NCI-H446 treated with DMSO at 0.1 percent for 48 hours (cell line): ENCODE data around the gene EPB42.
"Not testable (repeated sequence)": the region's sequence is repeated elsewhere in the genome, so short reads cannot be mapped to it uniquely, and the experiment has no call there.

ENCODE experiments used
- DNase-seq: peaks from one replicate; lab custom pipeline; 2025; lab: John Stamatoyannopoulos, UW

The EPB42 gene

DNA sequence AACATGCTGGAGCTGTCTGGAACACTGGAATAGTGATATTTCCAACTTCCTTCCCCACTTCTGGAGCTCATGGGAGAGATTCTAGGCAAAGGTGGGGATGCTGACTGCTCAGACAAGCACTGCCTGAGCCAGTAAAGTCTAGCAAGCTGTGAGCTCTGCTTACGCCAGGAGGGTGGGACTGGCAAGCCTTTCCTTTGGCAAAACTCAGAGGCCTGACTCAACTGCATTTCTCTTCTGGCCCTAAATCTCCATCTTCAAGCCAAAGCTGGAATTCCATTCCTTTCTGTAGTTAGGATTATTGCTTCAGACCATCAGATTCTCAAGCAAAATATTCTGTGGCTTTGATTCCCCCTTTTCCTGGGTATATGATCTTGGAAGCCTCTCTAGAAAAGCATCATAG lies 20.3 kb upstream of the EPB42 start:
- no peak for DNase-seq

- DNase-seq, result no peak
These were observed 19.1 kb upstream of the EPB42 start for GRCh38 chr15:43239732-43240491.

DNA sequence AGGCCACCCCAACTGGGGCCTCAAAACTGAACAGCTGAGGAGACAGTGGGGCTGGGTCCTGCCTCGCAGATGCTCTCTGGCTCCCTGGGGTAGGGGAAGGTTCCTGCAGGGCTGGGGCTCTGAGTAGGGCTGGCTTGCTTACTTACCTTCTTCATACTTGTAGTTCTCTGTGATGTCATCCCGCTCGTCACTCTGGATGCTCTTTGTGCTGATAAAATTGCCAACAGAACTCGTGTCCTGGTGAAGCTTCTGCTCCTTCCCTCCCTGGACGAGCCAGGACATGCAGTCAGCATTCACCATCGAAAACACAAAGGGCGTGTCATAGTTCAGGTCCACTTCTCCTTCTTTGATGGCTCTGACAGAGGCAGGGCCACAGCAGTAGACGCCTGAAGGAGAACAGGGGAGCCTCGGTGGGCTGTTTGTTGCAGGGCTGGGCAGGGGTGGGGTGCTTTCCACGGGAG lies 17.9 kb upstream of the EPB42 start:
- DNase-seq, result no peak

GRCh38 chr15:43237842-43238470 lies 17.1 kb upstream of the EPB42 start:
- no peak for DNase-seq

DNA sequence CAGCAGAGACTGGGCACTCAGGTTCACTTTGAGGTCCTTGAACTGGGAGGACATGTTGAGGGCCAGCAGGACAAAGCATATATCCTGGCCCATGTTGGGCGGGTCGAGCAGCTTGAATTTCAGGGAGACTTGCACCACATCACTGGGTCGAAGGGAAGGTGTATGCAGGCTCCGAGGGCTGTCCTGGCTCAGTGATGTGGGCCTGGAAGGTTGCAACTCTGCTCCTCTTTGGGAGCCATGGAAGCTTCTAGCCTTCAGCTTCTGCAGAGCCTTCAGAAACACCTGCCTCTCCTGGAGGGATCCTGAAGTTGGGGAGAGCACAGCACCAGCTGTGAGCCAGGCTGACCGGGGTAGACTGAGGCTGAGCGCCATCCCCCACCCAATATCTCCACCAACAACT lies 14.7 kb upstream of the EPB42 start:
- DNase-seq, result no peak

DNA sequence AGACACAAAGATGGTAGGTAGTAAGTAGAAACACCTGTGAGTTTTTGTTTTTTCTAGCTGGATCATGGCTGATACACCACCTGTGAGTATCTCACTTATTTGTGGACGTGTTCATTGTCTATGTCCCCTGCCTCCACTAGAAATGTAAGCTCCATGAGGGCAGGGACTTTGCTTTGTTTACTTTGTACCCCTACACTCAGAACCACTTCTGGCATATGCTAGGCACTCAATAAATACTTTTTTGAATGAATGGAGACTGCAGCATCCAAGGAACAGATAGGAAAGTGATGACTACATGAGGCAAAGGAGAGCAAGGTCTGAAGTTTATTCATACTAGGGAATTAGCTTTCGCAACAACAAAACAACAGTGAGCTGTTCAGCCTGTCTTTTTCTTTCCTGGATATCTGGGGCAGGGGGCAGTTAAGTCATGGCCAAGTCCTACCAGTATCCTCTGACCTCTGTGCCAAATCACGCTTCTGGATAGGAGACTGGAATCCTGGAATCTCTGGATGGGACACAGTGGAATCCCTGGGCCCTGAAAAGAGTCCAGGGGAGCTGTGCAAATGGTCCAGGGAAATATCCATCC lies 11.6 kb upstream of the EPB42 start:
- no peak for DNase-seq

- no peak for DNase-seq
These were observed 9.9 kb upstream of the EPB42 start for GRCh38 chr15:43230640-43231115.

- DNase-seq, result no peak
These were observed 9.2 kb upstream of the EPB42 start for GRCh38 chr15:43229977-43230376.

GRCh38 chr15:43226436-43227305 lies 5.9 kb upstream of the EPB42 start:
- DNase-seq, result no peak

GRCh38 chr15:43225950-43226255 lies 5.1 kb upstream of the EPB42 start:
- DNase-seq, result not testable (repeated sequence)

DNA sequence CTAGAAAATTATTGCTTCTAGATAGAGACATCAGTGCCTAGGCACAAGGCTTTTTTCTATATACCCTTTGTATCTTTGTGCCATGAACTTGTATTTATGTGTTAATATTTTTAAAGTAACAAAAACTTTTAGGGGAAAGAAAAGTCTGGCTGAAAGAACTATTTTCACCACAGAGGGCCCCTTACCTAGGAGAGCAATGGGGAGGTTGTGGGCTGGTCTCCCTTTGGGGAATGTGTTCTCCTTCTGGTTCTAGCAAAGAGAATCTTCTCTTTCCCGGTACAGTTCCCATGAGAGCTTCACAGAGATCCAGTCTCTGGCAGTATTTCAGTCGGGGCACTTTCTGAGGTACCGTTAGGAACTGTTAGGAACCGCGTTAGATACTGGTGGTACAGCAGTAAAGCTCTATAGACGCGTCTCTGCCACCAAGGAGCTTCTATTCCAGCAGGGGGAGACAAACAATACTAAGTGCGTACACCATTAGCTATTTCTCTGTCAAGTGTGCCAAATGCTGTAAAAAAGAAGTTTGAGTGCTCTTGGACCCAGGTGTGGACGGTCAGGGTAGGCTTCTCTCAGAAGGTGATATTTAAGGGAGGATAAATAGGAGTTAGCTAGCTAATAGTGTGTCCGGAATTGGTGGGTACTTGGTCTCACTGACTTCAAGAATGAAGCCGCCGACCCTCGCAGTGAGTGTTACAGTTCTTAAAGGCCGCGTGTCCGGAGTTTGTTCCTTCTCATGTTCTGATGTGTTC lies 4.6 kb upstream of the EPB42 start:
- DNase-seq, result no peak

DNA sequence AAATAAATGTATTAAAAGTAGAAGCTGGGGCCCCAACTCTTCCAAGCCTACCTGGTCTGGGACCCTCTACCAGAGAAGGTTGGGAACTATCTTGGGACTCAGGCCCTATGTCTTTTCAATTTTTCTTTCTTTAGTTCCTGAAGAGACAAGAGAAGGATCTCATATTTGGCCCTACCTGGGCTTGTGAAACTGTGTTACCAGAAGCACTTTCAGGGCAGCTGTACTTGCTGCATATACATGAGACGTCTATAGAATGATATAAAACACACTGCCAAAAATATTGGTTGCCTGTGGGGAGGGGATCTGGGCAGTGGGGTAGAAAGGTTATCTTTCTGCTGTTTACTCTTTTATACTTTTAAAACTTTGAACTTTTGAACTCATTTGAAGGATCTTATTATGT lies 604 bp upstream of the EPB42 start:
- DNase-seq, result no peak

DNA sequence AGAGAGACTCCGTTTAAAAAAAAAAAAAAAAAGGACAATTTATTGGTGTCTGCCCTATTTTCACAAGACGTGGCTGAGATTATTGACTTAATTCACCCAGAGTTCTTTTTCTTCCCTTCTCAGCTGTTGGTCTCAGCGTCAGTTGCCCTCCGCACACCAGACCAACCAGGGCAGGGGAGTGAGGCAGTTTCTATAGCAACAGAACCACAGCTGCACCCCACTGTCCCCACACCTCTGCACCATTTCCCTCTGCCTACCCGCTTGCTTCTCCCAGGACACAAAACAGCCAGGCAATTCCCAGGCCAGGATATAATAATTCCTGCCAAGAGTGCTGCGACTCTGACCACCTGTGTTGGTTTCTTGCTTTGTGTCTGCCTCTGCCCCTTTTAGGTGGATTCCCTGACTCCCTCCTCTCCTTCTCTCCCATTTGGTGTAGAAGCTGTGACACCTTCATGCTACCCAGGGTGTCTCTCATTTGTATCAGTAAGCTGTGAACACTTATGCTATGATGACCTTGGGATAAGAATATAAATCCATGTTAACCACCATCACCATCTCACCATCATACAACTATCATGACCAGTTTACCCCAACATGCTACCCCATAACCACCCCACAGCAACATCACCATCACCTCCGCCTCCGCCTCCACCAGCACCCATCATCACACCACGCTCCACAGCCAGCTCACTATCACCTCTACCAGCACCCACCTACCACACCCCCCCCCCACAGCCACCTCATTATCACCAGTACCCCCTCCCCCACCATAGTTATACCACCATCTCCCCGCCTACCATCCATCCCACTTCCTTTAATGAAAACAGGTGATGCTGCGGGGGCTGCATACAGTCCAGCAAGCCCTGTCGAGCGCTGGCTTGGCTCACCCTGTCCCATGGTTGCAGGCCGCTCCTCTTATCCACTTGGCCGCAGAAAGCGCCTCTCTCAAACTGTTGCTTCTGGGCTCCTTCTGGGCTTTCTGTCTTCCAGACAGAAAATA lies 589 bp downstream of the EPB42 start:
- no peak for DNase-seq

- DNase-seq, result no peak
These were observed 1.7 kb downstream of the EPB42 start for GRCh38 chr15:43218908-43219706.

DNA sequence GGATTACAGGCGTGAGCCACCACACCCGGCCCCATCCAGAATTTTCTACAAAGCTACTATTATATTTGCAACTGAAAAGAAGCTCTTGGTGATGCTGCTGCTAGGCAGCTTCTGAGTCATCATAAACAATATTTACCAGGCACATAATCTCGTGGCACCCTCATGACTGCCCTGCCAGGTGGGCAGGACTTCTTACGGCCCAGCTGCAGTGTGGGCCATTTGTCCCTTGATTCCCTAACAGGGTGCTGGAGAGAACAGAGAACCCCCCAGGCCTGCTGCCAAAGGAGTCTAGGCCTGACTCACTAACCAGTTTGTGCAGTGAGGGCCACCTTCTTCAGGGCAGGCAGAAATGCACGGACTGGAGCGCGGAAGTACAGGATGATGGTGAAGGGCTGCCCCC lies 4.9 kb downstream of the EPB42 start:
- DNase-seq, result no peak

DNA sequence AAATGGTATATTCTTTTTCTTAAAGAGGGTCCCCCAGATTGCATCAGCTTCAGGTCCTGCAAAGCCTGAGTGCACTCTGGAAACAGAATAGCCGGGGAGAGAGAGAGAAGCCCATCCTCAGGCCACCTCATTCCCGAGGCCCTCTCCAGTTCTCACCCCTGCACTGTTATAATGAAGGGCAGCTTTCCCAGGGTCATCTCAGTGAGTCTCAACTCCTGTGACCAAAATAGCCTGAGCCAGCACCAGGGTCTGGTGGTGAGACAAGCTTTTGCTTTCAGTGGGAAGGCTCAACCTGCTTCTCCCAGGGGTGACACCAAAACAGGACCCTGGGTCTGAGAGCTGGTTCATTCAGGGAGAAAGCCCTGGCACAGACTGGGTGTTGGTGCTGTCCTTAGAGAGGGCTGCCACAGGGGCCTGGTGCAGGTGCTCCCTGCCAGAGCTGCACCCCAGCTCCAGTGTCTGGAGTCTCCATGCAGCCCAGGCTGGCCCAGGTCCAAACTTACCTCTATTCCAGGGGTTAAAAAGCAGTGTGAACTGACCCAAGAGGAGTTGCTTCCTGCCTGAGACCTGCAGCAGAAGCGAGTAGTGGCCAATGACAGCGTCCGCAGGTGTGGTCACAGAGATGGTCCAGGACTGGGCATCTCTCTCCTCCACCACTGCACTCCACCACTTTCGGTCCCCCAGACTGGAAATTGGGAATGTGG lies 6.1 kb downstream of the EPB42 start:
- no peak for DNase-seq

- no peak for DNase-seq
These were observed 6.6 kb downstream of the EPB42 start for GRCh38 chr15:43214169-43214568.

- DNase-seq, result no peak
These were observed 7.4 kb downstream of the EPB42 start for GRCh38 chr15:43213466-43213865.

GRCh38 chr15:43212951-43213350 lies 7.9 kb downstream of the EPB42 start:
- DNase-seq, result no peak
